HepG2 (cell line): ENCODE results near the gene CCDC85C. TPM values are rescaled to one million over a fixed set of nuclear protein-coding genes. Genes with fewer than 3 reads are reported as not detected.

Experiments
- HNF4A ChIP-seq: sonication (generic); formaldehyde crosslinking; IDR thresholded peaks from 2 replicates; pipeline ENCODE4 v1.4.0; 2020; ENCODE audit warnings: missing genetic modification reagents
- PHF8 ChIP-seq: sonication (generic); formaldehyde crosslinking; IDR thresholded peaks from 2 replicates; pipeline ENCODE4 v1.5.0; 2020; ENCODE audit warnings: missing genetic modification reagents
- RFX3 ChIP-seq: IDR thresholded peaks from 2 replicates; pipeline ENCODE4 v1.6.1; 2016; ENCODE audit warnings: missing biosample characterization, missing genetic modification reagents
- TEAD3 ChIP-seq: optimal IDR thresholded peaks from 2 replicates; pipeline ENCODE3; 2016; ENCODE audit warnings: borderline replicate concordance
- ZEB1 ChIP-seq: IDR thresholded peaks from 2 replicates; pipeline ENCODE4 v1.6.1; 2012; ENCODE audit warnings: mild to moderate bottlenecking, low read depth, inconsistent platforms; ENCODE audit not compliant: insufficient replicate concordance
- ZMYM3 ChIP-seq: sonication (generic); formaldehyde crosslinking; IDR thresholded peaks from 2 replicates; pipeline ENCODE4 v1.5.1; 2020; ENCODE audit warnings: mild to moderate bottlenecking, missing genetic modification reagents
- ZNF121 ChIP-seq: sonication (generic); formaldehyde crosslinking; IDR thresholded peaks from 2 replicates; pipeline ENCODE4 v1.5.0; 2020; ENCODE audit warnings: mild to moderate bottlenecking, missing genetic modification reagents
- ZNF501 ChIP-seq: sonication (generic); formaldehyde crosslinking; IDR thresholded peaks from 2 replicates; pipeline ENCODE4 v1.5.1; 2020; ENCODE audit warnings: mild to moderate bottlenecking, moderate library complexity, missing genetic modification reagents
- ZNF629 ChIP-seq: sonication (generic); formaldehyde crosslinking; conservative IDR thresholded peaks from 2 replicates; pipeline ENCODE4 v1.5.0; 2020; ENCODE audit warnings: missing genetic modification reagents
- ZNF644 ChIP-seq: IDR thresholded peaks from 2 replicates; pipeline ENCODE4 v1.6.1; 2016; ENCODE audit warnings: low read depth
- ZNF83 ChIP-seq: sonication (generic); formaldehyde crosslinking; IDR thresholded peaks from 2 replicates; pipeline ENCODE4 v1.4.0; 2020; ENCODE audit warnings: missing genetic modification reagents, mild to moderate bottlenecking, borderline replicate concordance
- ZSCAN21 ChIP-seq: sonication (generic); formaldehyde crosslinking; IDR thresholded peaks from 2 replicates; pipeline ENCODE4 v1.8.0; 2022; ENCODE audit warnings: mild to moderate bottlenecking, missing genetic modification reagents, moderate library complexity, borderline replicate concordance
- polyA plus RNA-seq, 8 experiments: library from polyadenylated mRNA; depleted of rRNA in 3 of 8; stranded (reverse) in 7 of 8; unstranded in 1 of 8; fragments of >200 nt; fragmentation: Illumina TruSeq in 4 of 8; extraction: Trizol in 4 of 8; gene quantifications; 2 replicates each; pipeline versions ENCODE4 v1.2.1 to v1.2.3, GENCODE V29; 2011 to 2016; ENCODE audit warnings: low read depth in 4 of 8, missing spikeins in 1 of 8, mixed read lengths in 1 of 8; ENCODE audit not compliant: insufficient read depth in 1 of 8
- total RNA-seq, 5 experiments: library from RNA; depleted of rRNA; stranded (reverse); fragments of >200 nt; fragmentation: Illumina TruSeq; extraction: Trizol; gene quantifications; 2 replicates each; pipeline ENCODE4 v1.2.3, GENCODE V29; 2016; ENCODE audit warnings: low read depth in 1 of 5
- TF ChIP-seq, protein P1 (sequence below): sonication (generic); formaldehyde crosslinking; IDR thresholded peaks from 2 replicates; pipeline ENCODE4 v1.8.0; 2022; ENCODE audit warnings: mild to moderate bottlenecking, missing genetic modification reagents, moderate library complexity
- TF ChIP-seq, protein P2 (sequence below): sonication (generic); formaldehyde crosslinking; IDR thresholded peaks from 2 replicates; pipeline ENCODE4 v1.5.0; 2020; ENCODE audit warnings: mild to moderate bottlenecking, missing genetic modification reagents
- TF ChIP-seq, protein P3 (sequence below): fragments of 450-650 bp; IDR thresholded peaks from 2 replicates; pipeline ENCODE4 v1.6.1; 2017

The CCDC85C gene
- total and polyA plus RNA-seq, 2 of the 13 experiments (the other 11 are each of a cell fraction or from before 2014, with no cell fraction given) = 18.8 to 43.8 TPM

DNA sequence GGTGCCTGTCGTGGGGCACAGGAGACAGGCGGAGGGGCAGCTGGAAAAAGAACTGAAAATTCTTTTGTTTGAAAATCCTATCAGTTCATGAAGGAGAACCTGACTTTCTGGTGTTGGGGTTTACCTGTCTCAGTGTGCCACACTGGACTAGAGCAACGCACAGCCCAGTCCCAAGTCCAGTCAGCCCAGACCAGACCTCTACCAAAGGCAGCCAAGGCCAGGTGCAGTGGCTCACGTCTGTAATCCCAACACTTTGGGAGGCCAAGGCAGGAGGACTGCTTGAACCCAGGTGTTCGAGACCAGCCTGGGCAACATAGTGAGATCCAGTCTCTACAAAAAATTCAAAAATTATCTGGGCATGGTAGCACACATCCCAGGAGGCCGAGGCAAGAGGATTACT lies 4.6 kb downstream of the CCDC85C start (continued):
- TF ChIP-seq, protein P1, sequence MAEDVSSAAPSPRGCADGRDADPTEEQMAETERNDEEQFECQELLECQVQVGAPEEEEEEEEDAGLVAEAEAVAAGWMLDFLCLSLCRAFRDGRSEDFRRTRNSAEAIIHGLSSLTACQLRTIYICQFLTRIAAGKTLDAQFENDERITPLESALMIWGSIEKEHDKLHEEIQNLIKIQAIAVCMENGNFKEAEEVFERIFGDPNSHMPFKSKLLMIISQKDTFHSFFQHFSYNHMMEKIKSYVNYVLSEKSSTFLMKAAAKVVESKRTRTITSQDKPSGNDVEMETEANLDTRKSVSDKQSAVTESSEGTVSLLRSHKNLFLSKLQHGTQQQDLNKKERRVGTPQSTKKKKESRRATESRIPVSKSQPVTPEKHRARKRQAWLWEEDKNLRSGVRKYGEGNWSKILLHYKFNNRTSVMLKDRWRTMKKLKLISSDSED (CRISPR knock-in tag) = no peak
- TF ChIP-seq ZNF629 (CRISPR knock-in tag) (no peak), ZNF83 (CRISPR knock-in tag) (no peak), PHF8 (CRISPR knock-in tag) (no peak), HNF4A (CRISPR knock-in tag) (peak; percentile 36; the same call in 1 of the 2 replicates), ZEB1 (no peak), TEAD3 (CRISPR knock-in tag) (peak; percentile 13), ZNF121 (CRISPR knock-in tag) (peak; percentile 79), ZSCAN21 (CRISPR knock-in tag) (no peak), RFX3 (no peak), ZNF644 (CRISPR knock-in tag) (0 out of 2 replicates have a peak, but pooled peaks have one; percentile 27), ZMYM3 (CRISPR knock-in tag) (0 out of 2 replicates have a peak, but pooled peaks have one; percentile 42), ZNF501 (CRISPR knock-in tag) (peak; percentile 56; the same call in 1 of the 2 replicates)
- TF ChIP-seq, protein P2, sequence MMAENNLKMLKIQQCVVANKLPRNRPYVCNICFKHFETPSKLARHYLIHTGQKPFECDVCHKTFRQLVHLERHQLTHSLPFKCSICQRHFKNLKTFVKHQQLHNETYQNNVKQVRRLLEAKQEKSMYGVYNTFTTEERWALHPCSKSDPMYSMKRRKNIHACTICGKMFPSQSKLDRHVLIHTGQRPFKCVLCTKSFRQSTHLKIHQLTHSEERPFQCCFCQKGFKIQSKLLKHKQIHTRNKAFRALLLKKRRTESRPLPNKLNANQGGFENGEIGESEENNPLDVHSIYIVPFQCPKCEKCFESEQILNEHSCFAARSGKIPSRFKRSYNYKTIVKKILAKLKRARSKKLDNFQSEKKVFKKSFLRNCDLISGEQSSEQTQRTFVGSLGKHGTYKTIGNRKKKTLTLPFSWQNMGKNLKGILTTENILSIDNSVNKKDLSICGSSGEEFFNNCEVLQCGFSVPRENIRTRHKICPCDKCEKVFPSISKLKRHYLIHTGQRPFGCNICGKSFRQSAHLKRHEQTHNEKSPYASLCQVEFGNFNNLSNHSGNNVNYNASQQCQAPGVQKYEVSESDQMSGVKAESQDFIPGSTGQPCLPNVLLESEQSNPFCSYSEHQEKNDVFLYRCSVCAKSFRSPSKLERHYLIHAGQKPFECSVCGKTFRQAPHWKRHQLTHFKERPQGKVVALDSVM (CRISPR knock-in tag) = peak; percentile 80
- TF ChIP-seq, protein P3, sequence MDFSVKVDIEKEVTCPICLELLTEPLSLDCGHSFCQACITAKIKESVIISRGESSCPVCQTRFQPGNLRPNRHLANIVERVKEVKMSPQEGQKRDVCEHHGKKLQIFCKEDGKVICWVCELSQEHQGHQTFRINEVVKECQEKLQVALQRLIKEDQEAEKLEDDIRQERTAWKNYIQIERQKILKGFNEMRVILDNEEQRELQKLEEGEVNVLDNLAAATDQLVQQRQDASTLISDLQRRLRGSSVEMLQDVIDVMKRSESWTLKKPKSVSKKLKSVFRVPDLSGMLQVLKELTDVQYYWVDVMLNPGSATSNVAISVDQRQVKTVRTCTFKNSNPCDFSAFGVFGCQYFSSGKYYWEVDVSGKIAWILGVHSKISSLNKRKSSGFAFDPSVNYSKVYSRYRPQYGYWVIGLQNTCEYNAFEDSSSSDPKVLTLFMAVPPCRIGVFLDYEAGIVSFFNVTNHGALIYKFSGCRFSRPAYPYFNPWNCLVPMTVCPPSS = no peak
